K562 (cell line): Measurements from ENCODE around the gene SLC17A2. TPM values are rescaled to one million over a fixed set of nuclear protein-coding genes. Genes with fewer than 3 reads are reported as not detected.

Experiments
- ATAC-seq: fragments of 200-7000 bp; cut with Tn5 transposase; 3 replicates; pipeline ENCODE4 v1.9.1; 2020; ENCODE audit warnings: moderate library complexity
- BruUV-seq: library from RNA; stranded (reverse); fragments of 400-500 nt; replicated peaks from 2 replicates; lab custom pipeline; 2021; lab: Mats Ljungman, UMichigan
- CTCF ChIA-PET: fragments of 300-600 bp; formaldehyde crosslinking; extraction: SDS; loops from one replicate; lab custom pipeline; 2021; ENCODE audit warnings: low intra/inter-chr PET ratio; lab: Yijun Ruan, JAX
- POLR2A ChIA-PET: fragments of 300-600, 350-650 bp; sonication (Branson Sonifier 250); formaldehyde crosslinking; extraction: SDS; loops from one replicate; lab custom pipeline; 2021; ENCODE audit warnings: antibody characterized with exemption, inconsistent platforms; lab: Yijun Ruan, JAX
- DNase-seq, 4 experiments: peaks; one replicate each; pipeline versions ENCODE4 v3.0.0 to v3.0.0-alpha.2; 2011 to 2018; ENCODE audit warnings: low spot score in 3 of 4, mixed read lengths in 3 of 4; ENCODE audit errors: extremely low read depth in 1 of 4
- FAIRE-seq: peaks from 2 replicates; lab custom pipeline; 2011; peaks lifted over from hg19 to GRCh38; lab: Jason Lieb, UNC
- H2AFZ ChIP-seq: 2 replicates; pipeline ENCODE4 v1.6.0; 2011; ENCODE audit warnings: low read depth, low read length, control low read depth, inconsistent platforms
- H3K27ac ChIP-seq: fragments of 200-600 bp; 3 replicates; pipeline ENCODE4 v1.8.0; 2011; ENCODE audit warnings: low read depth, mild to moderate bottlenecking, control low read depth, inconsistent platforms, low read length, moderate library complexity, mixed read lengths; ENCODE audit errors: extremely low read depth
- H3K27me3 ChIP-seq, 2 experiments: fragments of 300-600 bp in 1 of 2; 2 replicates in 1 of 2; 3 replicates in 1 of 2; pipeline versions ENCODE4 v1.6.0 to v1.8.0; 2011; ENCODE audit warnings: inconsistent platforms in 2 of 2, low read length in 2 of 2, mild to moderate bottlenecking in 1 of 2, mixed read lengths in 1 of 2, moderate library complexity in 1 of 2; ENCODE audit not compliant: control insufficient read depth in 2 of 2, insufficient read depth in 2 of 2
- H3K36me3 ChIP-seq: fragments of 300-600 bp; 3 replicates; pipeline ENCODE4 v1.8.0; 2011; ENCODE audit warnings: mild to moderate bottlenecking, low read length, inconsistent platforms; ENCODE audit not compliant: control insufficient read depth, insufficient read depth
- H3K4me1 ChIP-seq, 2 experiments: fragments of 200-600 bp in 1 of 2; replicated peaks in 1 of 2; 2 replicates in 1 of 2; 3 replicates in 1 of 2; pipeline versions ENCODE4 v1.5.1 to v1.8.0; 2011; ENCODE audit warnings: inconsistent platforms in 2 of 2, low read length in 2 of 2, mild to moderate bottlenecking in 1 of 2, mixed read lengths in 1 of 2, moderate library complexity in 1 of 2; ENCODE audit not compliant: control insufficient read depth in 2 of 2, insufficient read depth in 2 of 2
- H3K4me2 ChIP-seq: 2 replicates; pipeline ENCODE4 v1.6.1; 2011; ENCODE audit warnings: low read length, control low read depth, inconsistent platforms, mixed read lengths; ENCODE audit not compliant: insufficient read depth
- H3K4me3 ChIP-seq: fragments of 200-600 bp; sonication (generic), shearing (Covaris generic); 2 replicates; pipeline ENCODE4 v1.5.1; 2016; ENCODE audit warnings: control low read depth, inconsistent platforms
- H3K79me2 ChIP-seq: fragments of 200-600 bp; 3 replicates; pipeline ENCODE4 v1.8.0; 2011; ENCODE audit warnings: low read length, inconsistent platforms; ENCODE audit not compliant: control insufficient read depth, insufficient read depth
- H3K9ac ChIP-seq, 2 experiments: 2 replicates each; pipeline versions ENCODE4 v1.6.0 to v1.6.1; 2011; ENCODE audit warnings: low read depth in 2 of 2, low read length in 2 of 2, control low read depth in 1 of 2, inconsistent platforms in 1 of 2, mild to moderate bottlenecking in 1 of 2, mixed read lengths in 1 of 2; ENCODE audit not compliant: insufficient read depth in 1 of 2
- H3K9me1 ChIP-seq: one replicate; pipeline ENCODE4 v1.6.0; 2011; ENCODE audit warnings: inconsistent platforms, mild to moderate bottlenecking, low read length, moderate library complexity; ENCODE audit not compliant: control insufficient read depth, insufficient read depth
- H3K9me3 ChIP-seq: replicated peaks from 2 replicates; pipeline ENCODE4 v1.5.1; 2011; ENCODE audit warnings: low read depth, low read length, inconsistent platforms; ENCODE audit not compliant: control insufficient read depth, insufficient read depth
- H4K20me1 ChIP-seq: replicated peaks from 2 replicates; pipeline ENCODE4 v1.6.1; 2011; ENCODE audit warnings: low read length, inconsistent platforms, mixed read lengths; ENCODE audit not compliant: control insufficient read depth, insufficient read depth
- E2F8 ChIP-seq: fragments of 450-650 bp; IDR thresholded peaks from 2 replicates; pipeline ENCODE4 v1.7.1; 2018; ENCODE audit warnings: mild to moderate bottlenecking, low read depth; ENCODE audit not compliant: partially characterized antibody
- E4F1 ChIP-seq: fragments of 250-450 bp; sonication (Bioruptor Pico); IDR thresholded peaks from 2 replicates; pipeline ENCODE4 v1.5.0; 2021; ENCODE audit warnings: mild to moderate bottlenecking, borderline replicate concordance
- HMG20B ChIP-seq: fragments of 250-450 bp; sonication (Bioruptor Pico); IDR thresholded peaks from 2 replicates; pipeline ENCODE4 v1.5.0; 2021; ENCODE audit warnings: mild to moderate bottlenecking
- KDM2B ChIP-seq: fragments of 250-450 bp; sonication (Bioruptor Pico); IDR thresholded peaks from 2 replicates; pipeline ENCODE4 v1.8.0; 2021; ENCODE audit warnings: mild to moderate bottlenecking, moderate library complexity
- KDM4B ChIP-seq, 2 experiments: fragments of 450-650 bp in 1 of 2; sonication (generic) in 1 of 2; IDR thresholded peaks; 2 replicates each; pipeline ENCODE4 v1.6.1; 2016 to 2017; ENCODE audit warnings: borderline replicate concordance in 2 of 2, antibody characterized with exemption in 1 of 2, low read depth in 1 of 2, mild to moderate bottlenecking in 1 of 2
- PPARD ChIP-seq: fragments of 250-450 bp; sonication (Bioruptor Pico); IDR thresholded peaks from 2 replicates; pipeline ENCODE4 v1.8.0; 2022; ENCODE audit warnings: inconsistent platforms, mild to moderate bottlenecking, moderate library complexity
- PRMT5 ChIP-seq: sonication (generic); formaldehyde crosslinking; IDR thresholded peaks from 2 replicates; pipeline ENCODE4 v1.5.0; 2020; ENCODE audit warnings: missing genetic modification reagents
- RBM34 ChIP-seq: fragments of 200-400 bp; formaldehyde crosslinking; IDR thresholded peaks from 2 replicates; pipeline ENCODE4 v1.6.1; 2018; ENCODE audit warnings: low read length, borderline replicate concordance; ENCODE audit not compliant: insufficient read depth
- RNF2 ChIP-seq: sonication (generic); IDR thresholded peaks from 2 replicates; pipeline ENCODE4 v1.6.1; 2016
- SMARCB1 ChIP-seq: IDR thresholded peaks from 2 replicates; pipeline ENCODE4 v1.6.1; 2011; ENCODE audit warnings: improper control_type of control experiment, low read depth; ENCODE audit not compliant: insufficient read length
- SRSF1 ChIP-seq: fragments of 200-400 bp; formaldehyde crosslinking; IDR thresholded peaks from 2 replicates; pipeline ENCODE4 v1.6.1; 2017; ENCODE audit warnings: mild to moderate bottlenecking, low read depth, low read length, moderate library complexity
- SUPT5H ChIP-seq: fragments of 450-650 bp; IDR thresholded peaks from 2 replicates; pipeline ENCODE4 v1.6.1; 2016
- ZNF644 ChIP-seq: fragments of 200-800 bp; sonication (Bioruptor generic); IDR thresholded peaks from 2 replicates; pipeline ENCODE4 v1.6.1; 2016; ENCODE audit warnings: low read depth, missing genetic modification characterization, missing compliant biosample characterization
- ZNF77 ChIP-seq: fragments of 250-450 bp; sonication (Bioruptor Pico); IDR thresholded peaks from 2 replicates; pipeline ENCODE4 v1.5.0; 2020
- ZZZ3 ChIP-seq: fragments of 450-650 bp; IDR thresholded peaks from 2 replicates; pipeline ENCODE4 v1.6.1; 2016; ENCODE audit warnings: antibody characterized with exemption, mild to moderate bottlenecking, moderate library complexity
- WGBS: fragments of 100-300 bp; shearing (Covaris generic); methylation state at CpG from one replicate; pipeline ENCODE4 v1.1.6; 2016; ENCODE audit warnings: low coverage, mixed read lengths; ENCODE audit not compliant: insufficient coverage; ENCODE audit errors: missing lambda C conversion rate; 5-methylcytosine and 5-hydroxymethylcytosine counted together
- in situ Hi-C: fragments of 300-500 bp; cut with MboI; formaldehyde crosslinking; loops from 4 replicates; pipeline ENCODE4 v1.15.0; 2018; ENCODE audit warnings: inconsistent platforms, mixed read lengths
- intact Hi-C: fragments of 100-400 bp; cut with micrococcal nuclease; formaldehyde crosslinking; loops from 2 replicates; pipeline ENCODE4 v1.14.2; 2022
- polyA plus RNA-seq, 8 experiments: library from polyadenylated mRNA; depleted of rRNA in 4 of 8; stranded (reverse) in 5 of 8; unstranded in 3 of 8; fragments of >200 nt; fragmentation: Nextera tagmentation in 2 of 8; fragmentation: Illumina TruSeq in 1 of 8; extraction: Ambion mirVana in 2 of 8; extraction: Trizol in 1 of 8; gene quantifications; 2 replicates each; pipeline versions ENCODE4 v1.2.1 to v1.2.3, GENCODE V29; 2011 to 2014; ENCODE audit warnings: inconsistent platforms in 1 of 8, missing spikeins in 1 of 8
- total RNA-seq, 7 experiments: library from RNA; depleted of rRNA in 6 of 7; stranded (reverse); fragments of >200 nt in 6 of 7; fragmentation: Illumina TruSeq in 2 of 7; extraction: Trizol in 2 of 7; gene quantifications; 2 replicates each; pipeline versions ENCODE4 v1.2.1 to v1.2.3, GENCODE V29; 2011 to 2021; ENCODE audit warnings: low replicate concordance in 1 of 7

SLC17A2 gene
- total and polyA plus RNA-seq, 9 of the 15 experiments (the other 6 are each of a cell fraction or from before 2014, with no cell fraction given): not detected

- Histone ChIP-seq H3K36me3 (no peaks in the 10 kb centered on the region), H3K27me3 (no peaks in the 10 kb centered on the region), H3K9ac (no peak overlapping the region), H3K9me1 (no peaks in the 10 kb centered on the region), H3K4me3 (no peak overlapping the region), H3K4me1 (no peaks in the 10 kb centered on the region; a peak in 2 of 5 replicates), H3K27ac (no peak overlapping the region), H3K9me3 (no peaks in the 10 kb centered on the region), H3K4me2 (no peak overlapping the region), H4K20me1 (no peaks in the 10 kb centered on the region), H3K79me2 (no peaks in the 10 kb centered on the region), H2AFZ (no peak overlapping the region)
- intact Hi-C loops (no loop called here), in situ Hi-C loops (no loop called here)
- POLR2A ChIA-PET: no interaction called here
- no peak for DNase-seq
- ATAC-seq: no peak
- CTCF ChIA-PET: no interaction called here
- 10% methylated on average over 1 of the region's 1 CpG for WGBS
- BruUV-seq: no TSS peak
- FAIRE-seq: no peak
- TF ChIP-seq SUPT5H: no peak
- TF ChIP-seq PPARD (CRISPR knock-in tag): no peak
- TF ChIP-seq E2F8: no peak
- no peak for TF ChIP-seq SMARCB1
- no peak for TF ChIP-seq HMG20B (CRISPR knock-in tag)
- no peak for TF ChIP-seq PRMT5
- TF ChIP-seq ZNF644 (tag): no peak
- no peak for TF ChIP-seq RBM34
- TF ChIP-seq RNF2: no peak
- TF ChIP-seq ZNF77 (CRISPR knock-in tag): no peak
- no peak for TF ChIP-seq E4F1 (CRISPR knock-in tag)
- no peak for TF ChIP-seq SRSF1
- no peak for TF ChIP-seq ZZZ3
- TF ChIP-seq KDM2B: no peak
- TF ChIP-seq KDM4B (IDR thresholded peaks at IDR 0.05; ENCODE audit: borderline replicate concordance in 2 of 2, low read depth in 1 of 2): no peak
These were observed 57.7 kb downstream of the SLC17A2 start for GRCh38 chr6:25872814-25873213.
